GM13976 (cell line): ENCODE measurements around the gene CHAT.

Experiments
- DNase-seq: peaks from one replicate; pipeline ENCODE4 v3.0.0; 2012; ENCODE audit warnings: low spot score
- CTCF ChIP-seq: IDR thresholded peaks from 2 replicates; pipeline ENCODE4 v1.5.1; 2012; ENCODE audit warnings: borderline replicate concordance, mild to moderate bottlenecking; ENCODE audit not compliant: insufficient read depth; ENCODE audit errors: extremely low read depth, missing control alignments, control extremely low read depth
- in situ Hi-C: fragments of 300-500 bp; cut with MboI; formaldehyde crosslinking; loops from one replicate; pipeline ENCODE4 v1.12.0; 2022; ENCODE audit warnings: low sequenced_read_pairs, mixed read lengths, inconsistent platforms; ENCODE audit not compliant: unreplicated experiment

CHAT gene

DNA sequence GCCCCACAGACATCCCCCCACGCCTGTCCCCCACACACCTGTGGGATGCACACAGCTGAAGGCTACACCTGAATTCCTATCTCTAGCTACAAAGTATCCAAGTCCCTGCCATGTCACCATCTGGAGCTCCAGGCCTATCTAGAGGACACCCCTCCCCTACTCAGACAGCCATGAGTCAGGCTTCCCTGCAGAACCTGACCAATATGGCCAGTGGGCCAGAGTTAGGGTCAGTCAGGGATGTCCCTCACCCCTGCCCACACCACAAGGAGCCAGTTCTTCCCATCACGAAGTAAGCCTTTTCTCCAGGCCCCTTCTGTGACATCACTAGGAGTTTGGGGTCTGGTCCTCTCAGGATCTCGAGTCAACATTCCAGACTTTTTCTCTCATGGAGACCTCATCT, 14.3 kb upstream of the CHAT start:
- DNase-seq = peak; percentile 7
- no peak for TF ChIP-seq CTCF
- in situ Hi-C loops = loop anchor here (25.0 kb wide), 1 partner anchor 638 kb away; no protein-coding TSS in a partner anchor

- no peak for TF ChIP-seq CTCF
- DNase-seq = no peak
- in situ Hi-C loops = no loop called here
Measured at GRCh38 chr10:49600046-49600445, 13.8 kb upstream of the CHAT start.

- TF ChIP-seq CTCF = no peak
- peak; percentile 8 for DNase-seq
- in situ Hi-C loops = no loop called here
Measured at GRCh38 chr10:49600781-49601400, 12.9 kb upstream of the CHAT start.

- DNase-seq = peak; percentile 5
- in situ Hi-C loops = no loop called here
- no peak for TF ChIP-seq CTCF
Measured at GRCh38 chr10:49601857-49602256, 12.0 kb upstream of the CHAT start.

DNA sequence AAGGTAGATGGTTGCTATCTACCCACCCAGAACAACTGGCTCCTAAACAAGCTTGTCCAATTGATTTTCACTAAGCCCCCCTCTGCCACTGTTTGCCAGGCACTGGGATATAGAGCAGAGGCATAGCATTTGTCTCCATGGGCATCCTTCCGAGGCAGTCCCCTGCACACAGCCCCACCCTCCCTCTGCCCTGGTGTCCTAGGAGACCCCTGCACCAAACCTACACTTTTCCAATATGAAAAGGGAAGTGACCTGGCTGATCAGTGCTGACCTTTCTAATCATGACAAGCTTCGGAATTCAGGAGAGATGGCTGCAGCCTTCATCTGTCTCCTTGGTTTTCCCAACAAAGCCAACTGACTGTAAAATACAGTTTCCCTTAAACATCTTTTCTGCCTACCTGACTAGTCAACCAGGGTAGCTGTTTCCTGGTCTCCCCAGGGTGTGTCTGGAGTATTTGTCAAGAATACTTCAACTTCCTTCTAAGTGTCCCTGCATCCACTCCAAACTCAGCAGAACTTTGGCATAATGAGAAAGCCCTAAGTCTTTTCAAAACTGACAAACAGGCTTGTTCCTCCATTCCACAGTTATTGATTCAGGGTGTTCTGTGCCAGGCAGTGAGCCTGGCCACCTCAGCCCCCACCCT, 11.3 kb upstream of the CHAT start:
- in situ Hi-C loops = no loop called here
- DNase-seq = no peak
- no peak for TF ChIP-seq CTCF

DNA sequence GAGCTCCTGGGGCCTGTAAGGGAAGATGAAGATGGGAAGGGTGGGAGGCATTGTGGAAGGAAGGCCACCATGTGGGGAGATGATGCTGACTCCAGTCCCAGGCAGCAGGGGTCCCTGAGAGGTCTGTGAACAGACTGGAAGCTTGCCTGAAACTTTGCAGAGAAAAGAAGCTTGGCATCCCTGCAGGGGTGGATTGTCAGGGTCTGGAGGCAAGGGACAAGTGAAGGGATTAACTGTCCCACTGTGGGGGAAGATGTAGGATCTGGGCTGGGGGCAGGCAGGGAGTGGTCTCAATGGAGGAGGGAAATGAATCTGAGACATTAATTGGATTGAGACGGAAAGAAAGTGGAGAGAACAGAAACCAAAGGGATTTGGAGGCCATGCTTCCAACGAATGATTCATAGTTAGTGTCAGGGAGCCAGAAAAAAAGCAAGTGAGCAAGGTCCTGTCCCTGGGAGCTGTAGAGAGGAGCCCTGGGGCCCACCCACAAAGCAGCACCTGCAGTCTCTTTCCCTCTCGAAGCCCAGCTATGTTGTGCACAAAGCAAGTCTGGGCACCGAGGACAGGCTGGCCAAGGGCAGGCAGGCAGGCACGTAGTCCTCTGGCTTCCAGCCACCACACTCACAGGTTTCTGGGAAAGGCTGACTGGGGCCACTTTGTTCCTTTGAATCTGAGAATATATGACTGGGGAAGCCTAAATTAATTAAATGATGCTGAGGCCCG, 8.5 kb upstream of the CHAT start:
- DNase-seq = no peak
- TF ChIP-seq CTCF = no peak
- in situ Hi-C loops = no loop called here
